ENCODE measurements around the gene GRM8. TPM values are rescaled to one million over a fixed set of nuclear protein-coding genes. Genes with fewer than 3 reads are reported as not detected.

The GRM8 gene
- total RNA-seq, 6 experiments from 2014 or later = not detected

DNA sequence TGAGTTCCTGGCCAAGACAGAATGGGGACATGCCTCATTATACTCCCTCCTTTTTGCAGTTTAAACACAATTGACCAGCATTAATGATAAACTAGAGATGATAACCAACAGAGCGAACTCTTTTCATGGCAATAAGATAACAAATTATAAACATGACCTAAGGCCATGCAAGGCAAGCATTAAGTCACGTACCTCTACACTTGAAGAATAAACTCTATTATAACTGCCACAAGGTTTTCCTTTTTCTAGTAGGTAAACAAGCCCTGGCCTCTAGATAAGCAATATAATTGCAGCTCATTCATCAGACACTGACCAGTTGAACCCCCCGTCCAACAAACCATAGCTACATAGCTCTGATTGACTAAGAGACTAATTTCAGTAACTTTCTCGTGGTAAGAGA lies 767.0 kb downstream of the GRM8 start:
- Mint-ChIP-seq H3K4me1 (ENCODE audit: low read depth) (no peaks in the 10 kb centered on the region), H3K4me3 (no peak overlapping the region), H3K27me3 (ENCODE audit: insufficient read depth) (no peaks in the 10 kb centered on the region; the same call in 1 of the 2 replicates), H3K9me3 (peaks cover 33% of the 10 kb centered on the region), H3K36me3 (ENCODE audit: low read depth) (no peaks in the 10 kb centered on the region), H3K27ac (no peak overlapping the region)
- DNase-seq = no peak
- TF ChIP-seq, protein P1, sequence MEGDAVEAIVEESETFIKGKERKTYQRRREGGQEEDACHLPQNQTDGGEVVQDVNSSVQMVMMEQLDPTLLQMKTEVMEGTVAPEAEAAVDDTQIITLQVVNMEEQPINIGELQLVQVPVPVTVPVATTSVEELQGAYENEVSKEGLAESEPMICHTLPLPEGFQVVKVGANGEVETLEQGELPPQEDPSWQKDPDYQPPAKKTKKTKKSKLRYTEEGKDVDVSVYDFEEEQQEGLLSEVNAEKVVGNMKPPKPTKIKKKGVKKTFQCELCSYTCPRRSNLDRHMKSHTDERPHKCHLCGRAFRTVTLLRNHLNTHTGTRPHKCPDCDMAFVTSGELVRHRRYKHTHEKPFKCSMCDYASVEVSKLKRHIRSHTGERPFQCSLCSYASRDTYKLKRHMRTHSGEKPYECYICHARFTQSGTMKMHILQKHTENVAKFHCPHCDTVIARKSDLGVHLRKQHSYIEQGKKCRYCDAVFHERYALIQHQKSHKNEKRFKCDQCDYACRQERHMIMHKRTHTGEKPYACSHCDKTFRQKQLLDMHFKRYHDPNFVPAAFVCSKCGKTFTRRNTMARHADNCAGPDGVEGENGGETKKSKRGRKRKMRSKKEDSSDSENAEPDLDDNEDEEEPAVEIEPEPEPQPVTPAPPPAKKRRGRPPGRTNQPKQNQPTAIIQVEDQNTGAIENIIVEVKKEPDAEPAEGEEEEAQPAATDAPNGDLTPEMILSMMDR (IDR thresholded peaks at IDR 0.05) = no peak

DNA sequence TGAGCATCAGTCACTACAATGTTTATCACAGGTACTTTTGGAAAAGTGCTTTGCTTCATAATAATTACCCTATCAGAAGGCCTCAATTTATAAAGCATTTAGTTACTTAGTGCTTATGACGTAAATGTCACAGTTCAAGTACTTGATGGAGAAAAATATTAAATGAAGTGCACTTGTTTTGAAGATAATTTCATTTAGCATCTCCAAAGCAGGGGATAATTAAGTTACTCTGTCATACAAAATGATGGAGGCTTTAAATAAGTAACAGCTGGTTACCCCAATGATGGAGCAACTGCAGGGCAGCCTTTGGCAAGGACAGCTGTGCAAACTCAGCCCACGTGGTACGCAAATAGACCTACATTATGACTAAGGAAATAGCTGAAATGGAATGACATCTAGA lies 768.8 kb downstream of the GRM8 start:
- no peaks in the 10 kb centered on the region for H3K36me3 Mint-ChIP-seq (ENCODE audit: low read depth)
- no peak overlapping the region for H3K4me3 Mint-ChIP-seq
- H3K27me3 Mint-ChIP-seq (ENCODE audit: insufficient read depth) = no peaks in the 10 kb centered on the region; the same call in 1 of the 2 replicates
- DNase-seq = no peak
- TF ChIP-seq, protein P1 (IDR thresholded peaks at IDR 0.05) = no peak
- peaks cover 35% of the 10 kb centered on the region for H3K9me3 Mint-ChIP-seq
- H3K4me1 Mint-ChIP-seq (ENCODE audit: low read depth) = no peaks in the 10 kb centered on the region
- no peak overlapping the region for H3K27ac Mint-ChIP-seq

DNA sequence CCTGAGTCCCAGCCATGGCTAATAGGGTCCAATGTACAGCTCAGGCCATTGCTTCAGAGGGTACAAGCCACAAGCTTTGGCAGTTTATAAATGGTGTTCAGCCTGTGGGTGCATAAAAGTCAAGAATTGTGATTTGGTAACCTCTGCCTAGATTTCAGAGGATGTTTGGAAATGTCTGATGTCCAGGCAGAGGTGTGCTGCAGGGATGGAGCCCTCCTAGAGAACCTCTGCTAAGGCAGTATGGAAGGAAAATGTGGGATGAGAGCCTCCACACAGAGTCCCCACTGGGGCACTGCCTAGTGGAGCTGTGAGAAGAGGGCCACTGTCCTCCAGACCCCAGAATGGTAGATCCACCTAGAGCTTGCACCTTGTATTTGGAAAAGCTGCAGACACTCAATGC lies 779.9 kb downstream of the GRM8 start:
- H3K4me3 Mint-ChIP-seq = no peak overlapping the region
- no peaks in the 10 kb centered on the region for H3K4me1 Mint-ChIP-seq (ENCODE audit: low read depth)
- TF ChIP-seq, protein P1 (IDR thresholded peaks at IDR 0.05) = no peak
- H3K27ac Mint-ChIP-seq = no peak overlapping the region
- H3K36me3 Mint-ChIP-seq (ENCODE audit: low read depth) = no peaks in the 10 kb centered on the region
- no peak for DNase-seq
- H3K27me3 Mint-ChIP-seq (ENCODE audit: insufficient read depth) = no peaks in the 10 kb centered on the region
- H3K9me3 Mint-ChIP-seq = peaks cover 55% of the 10 kb centered on the region

DNA sequence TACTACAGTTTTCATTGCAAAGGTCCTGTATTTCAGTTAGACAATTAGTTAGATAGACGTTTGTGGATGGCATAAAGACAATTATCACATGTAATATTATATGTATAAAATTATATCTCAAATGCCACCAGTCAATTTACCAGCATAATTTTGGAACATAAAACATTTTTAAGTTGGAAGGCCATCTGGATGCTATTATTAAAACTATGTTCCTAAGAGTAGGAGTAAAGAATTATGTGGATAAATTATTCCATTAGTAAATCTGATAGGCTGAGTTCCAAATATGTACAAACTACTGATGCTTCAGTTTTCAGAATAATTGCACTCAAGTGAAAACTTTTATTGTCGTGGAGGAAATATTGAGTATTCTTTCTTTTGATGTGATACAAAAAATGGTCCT lies 790.3 kb downstream of the GRM8 start:
- no peak overlapping the region for H3K27ac Mint-ChIP-seq
- no peak overlapping the region for H3K4me3 Mint-ChIP-seq
- no peaks in the 10 kb centered on the region for H3K27me3 Mint-ChIP-seq (ENCODE audit: insufficient read depth)
- no peaks in the 10 kb centered on the region for H3K36me3 Mint-ChIP-seq (ENCODE audit: low read depth)
- no peak for DNase-seq
- no peaks in the 10 kb centered on the region for H3K4me1 Mint-ChIP-seq (ENCODE audit: low read depth)
- TF ChIP-seq, protein P1 (IDR thresholded peaks at IDR 0.05) = no peak
- peaks cover 14% of the 10 kb centered on the region for H3K9me3 Mint-ChIP-seq

DNA sequence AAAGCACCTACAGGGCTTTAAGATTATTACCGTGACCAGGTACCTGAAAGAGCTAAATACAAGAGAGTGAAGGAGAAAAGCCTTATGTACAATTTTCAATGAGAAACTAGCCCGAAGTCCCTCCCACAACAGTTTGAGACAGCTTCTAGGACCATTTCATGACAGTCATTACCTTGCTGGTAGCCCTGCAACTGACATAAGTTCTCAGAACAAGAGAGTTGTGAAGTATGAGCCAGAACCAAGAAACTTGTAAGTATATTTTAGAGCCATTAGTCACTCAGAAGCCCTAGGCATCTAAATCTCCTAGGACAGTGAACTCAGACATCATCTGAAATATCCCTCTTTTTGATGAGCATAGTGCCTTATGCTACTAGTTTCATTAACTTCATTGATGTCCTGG lies 792.1 kb downstream of the GRM8 start:
- DNase-seq = no peak
- Mint-ChIP-seq H3K27ac (no peak overlapping the region), H3K4me3 (no peak overlapping the region), H3K27me3 (ENCODE audit: insufficient read depth) (no peaks in the 10 kb centered on the region), H3K4me1 (ENCODE audit: low read depth) (no peaks in the 10 kb centered on the region), H3K9me3 (peaks cover 18% of the 10 kb centered on the region), H3K36me3 (ENCODE audit: low read depth) (no peaks in the 10 kb centered on the region)
- TF ChIP-seq, protein P1 (IDR thresholded peaks at IDR 0.05) = no peak

DNA sequence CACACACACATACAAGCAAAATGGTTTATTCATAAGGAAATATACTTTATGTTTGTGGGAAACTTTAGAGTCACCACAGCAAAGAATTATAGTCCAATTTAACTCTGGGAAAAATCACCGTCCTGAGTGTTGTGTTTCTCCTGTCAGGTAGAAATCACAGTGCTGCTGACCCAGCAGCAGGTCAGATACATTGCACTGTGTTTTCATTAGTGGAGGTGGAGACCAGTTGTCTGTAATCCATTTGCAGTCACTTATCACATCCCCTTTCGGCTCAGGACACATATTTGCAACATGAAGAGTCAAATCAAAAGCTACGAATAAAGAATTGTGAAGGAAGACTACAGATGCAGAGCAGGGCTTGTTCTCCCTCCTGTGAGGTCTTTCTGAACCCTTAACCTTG lies 799.6 kb downstream of the GRM8 start:
- Mint-ChIP-seq H3K36me3 (ENCODE audit: low read depth) (no peaks in the 10 kb centered on the region), H3K9me3 (peaks cover 25% of the 10 kb centered on the region), H3K4me3 (no peak overlapping the region), H3K27me3 (ENCODE audit: insufficient read depth) (no peaks in the 10 kb centered on the region; the same call in 1 of the 2 replicates), H3K27ac (no peak overlapping the region), H3K4me1 (ENCODE audit: low read depth) (no peaks in the 10 kb centered on the region)
- TF ChIP-seq, protein P1 (IDR thresholded peaks at IDR 0.05) = no peak
- DNase-seq = no peak
